GM19035 (cell line): ENCODE measurements around the gene VPS13C.

Experiments
- ATAC-seq: cut with Tn5 transposase; IDR thresholded peaks from one replicate; pipeline ENCODE4 v1.9.1; 2021; ENCODE audit not compliant: unreplicated experiment

The VPS13C gene

GRCh38 chr15:62079594-62079993 is 19.3 kb upstream of the VPS13C start:
- ATAC-seq = no peak

GRCh38 chr15:62075595-62076277 is 15.5 kb upstream of the VPS13C start:
- ATAC-seq = no peak

GRCh38 chr15:62071711-62072308 is 11.6 kb upstream of the VPS13C start:
- no peak for ATAC-seq

GRCh38 chr15:62069551-62069950 is 9.3 kb upstream of the VPS13C start:
- no peak for ATAC-seq

- ATAC-seq = no peak
Measured at GRCh38 chr15:62068810-62069167, 8.5 kb upstream of the VPS13C start.

GRCh38 chr15:62068071-62068809 is 8.0 kb upstream of the VPS13C start:
- ATAC-seq = peak; percentile 31

GRCh38 chr15:62067448-62068044 is 7.3 kb upstream of the VPS13C start:
- ATAC-seq = peak; percentile 39

- no peak for ATAC-seq
Measured at GRCh38 chr15:62066663-62067447, 6.6 kb upstream of the VPS13C start, which contains the start of gene C2CD4A. Gene C2CD4A, plus strand, starts transcription at chr15:62066977. Its CDS starts 637 bp downstream, at chr15:62067614.

- ATAC-seq = no peak
Measured at GRCh38 chr15:62063825-62064635, 3.8 kb upstream of the VPS13C start.

GRCh38 chr15:62060896-62061280 is 641 bp upstream of the VPS13C start:
- no peak for ATAC-seq

GRCh38 chr15:62059816-62060112 is 483 bp downstream of the VPS13C start:
- ATAC-seq = peak; percentile 65

GRCh38 chr15:62059108-62059815 is 985 bp downstream of the VPS13C start:
- no peak for ATAC-seq

- ATAC-seq = no peak
Measured at GRCh38 chr15:62058327-62059028, 1.8 kb downstream of the VPS13C start.

GRCh38 chr15:62057341-62057980 is 2.8 kb downstream of the VPS13C start:
- no peak for ATAC-seq

- no peak for ATAC-seq
Measured at GRCh38 chr15:62054979-62055378, 5.3 kb downstream of the VPS13C start.

GRCh38 chr15:62053439-62054085 is 6.7 kb downstream of the VPS13C start:
- no peak for ATAC-seq

GRCh38 chr15:62052713-62053112 is 7.5 kb downstream of the VPS13C start:
- ATAC-seq = no peak

- ATAC-seq = no peak
Measured at GRCh38 chr15:62051166-62051565, 9.1 kb downstream of the VPS13C start.
